PFSK-1 (cell line): ENCODE measurements around the gene LIMK1.

ENCODE experiments used
- POLR2AphosphoS5 ChIP-seq: IDR thresholded peaks from 2 replicates; pipeline ENCODE4 v1.6.1; 2012; ENCODE audit warnings: low read depth, mild to moderate bottlenecking, control low read depth, low read length, moderate library complexity
- REST ChIP-seq, 2 experiments: IDR thresholded peaks; 2 replicates each; pipeline versions ENCODE4 v1.6.1 to v1.8.0; 2011 to 2012; ENCODE audit warnings: low read depth in 2 of 2, low read length in 2 of 2, control low read depth in 1 of 2, inconsistent platforms in 1 of 2, mild to moderate bottlenecking in 1 of 2, moderate library complexity in 1 of 2; ENCODE audit not compliant: insufficient read depth in 1 of 2
- SIN3A ChIP-seq: IDR thresholded peaks from 2 replicates; pipeline ENCODE4 v1.6.1; 2012; ENCODE audit warnings: mild to moderate bottlenecking, low read length, moderate library complexity, borderline replicate concordance; ENCODE audit not compliant: insufficient read depth

GRCh38 chr7:74059681-74060588 lies 23.7 kb upstream of the LIMK1 start:
- TF ChIP-seq POLR2AphosphoS5, result no peak
- TF ChIP-seq REST (IDR thresholded peaks at IDR 0.05; ENCODE audit: insufficient read depth in 1 of 2, low read depth in 2 of 2, low read length in 2 of 2), result no peak
- TF ChIP-seq SIN3A, result no peak
